Ovary (tissue), 9 donors: ENCODE data around the gene EIF4E. TPM values are rescaled to one million over a fixed set of nuclear protein-coding genes. Genes with fewer than 3 reads are reported as not detected.

ENCODE experiments used
- DNase-seq, 5 donors: peaks; one replicate each; pipeline ENCODE4 v3.0.0-alpha.2; 2019 to 2020
- H3K27ac ChIP-seq, 2 donors: fragments of 200-600 bp; one replicate each; pipeline versions ENCODE4 v1.5.1 to v1.8.0; 2019 to 2022
- H3K27me3 ChIP-seq: fragments of 200-600 bp; one replicate; pipeline ENCODE4 v1.8.0; 2022
- H3K36me3 ChIP-seq: fragments of 200-600 bp; sonication (generic); one replicate; pipeline ENCODE4 v1.5.1; 2019
- H3K4me1 ChIP-seq: one replicate; pipeline ENCODE4 v1.8.1; 2013; ENCODE audit warnings: mild to moderate bottlenecking, moderate library complexity; ENCODE audit not compliant: insufficient read depth
- H3K4me3 ChIP-seq: fragments of 200-600 bp; sonication (generic); one replicate; pipeline ENCODE4 v1.5.1; 2017
- H3K9me3 ChIP-seq, 2 donors: fragments of 200-600 bp in 1 of 2; sonication (generic) in 1 of 2; one replicate each; pipeline versions ENCODE4 v1.5.1 to v1.8.1; 2013 to 2019; ENCODE audit warnings: mild to moderate bottlenecking in 1 of 2, moderate library complexity in 1 of 2
- EP300 ChIP-seq: sonication (generic); formaldehyde crosslinking; IDR thresholded peaks from one replicate; pipeline ENCODE4 v1.6.1; 2017; ENCODE audit warnings: antibody characterized with exemption
- POLR2A ChIP-seq: fragments of 450-650 bp; IDR thresholded peaks from one replicate; pipeline ENCODE4 v1.6.1; 2017; ENCODE audit warnings: antibody characterized with exemption, mild to moderate bottlenecking, moderate library complexity
- WGBS, 3 donors: extraction: QIAGEN DNeasy Blood & Tissue Kit in 1 of 3; methylation state at CpG; one replicate each; pipeline versions ENCODE4 v1.1.5 to v1.1.7; 2013 to 2017; 5-methylcytosine and 5-hydroxymethylcytosine counted together
- intact Hi-C, 4 donors: fragments of 100-400 bp; cut with DNase I; formaldehyde crosslinking; loops; one replicate each; pipeline versions ENCODE4 v1.11.0 to v1.15.1; 2022 to 2023
- polyA plus RNA-seq, 2 donors: library from polyadenylated mRNA; stranded (reverse); fragments of 200-250 nt in 1 of 2; fragments of 350-450 nt in 1 of 2; fragmentation: Illumina TruSeq in 1 of 2; extraction: RNeasy Lipid Tissue Mini Kit (QIAGEN cat#74804) in 1 of 2; gene quantifications; one replicate each; pipeline ENCODE4 v1.2.3, GENCODE V29; 2013 to 2014
- total RNA-seq, 7 donors: library from RNA; depleted of rRNA in 2 of 7; stranded (reverse); fragments of >200 nt in 2 of 7; fragmentation: NEBNext Ultra II Directional in 3 of 7; extraction: Animal tissue kit (Norgen Biotek cat#: 25700) in 3 of 7; gene quantifications; one replicate each; pipeline versions ENCODE4 v1.1.0 to v1.2.4, GENCODE V29; 2016 to 2023
- TF ChIP-seq, protein P1 (sequence below), 3 donors: fragments of 450-650 bp in 2 of 3; fragments of 200-600 bp in 1 of 3; IDR thresholded peaks; one replicate each; pipeline versions ENCODE4 v1.5.1 to v1.8.0; 2016 to 2022; ENCODE audit warnings: antibody characterized with exemption in 3 of 3, mild to moderate bottlenecking in 1 of 3
- donor health status: DM: no; HTN: no; CAD: no; lungs with moderate emphysema.
- donor health status: DM: no; HTN: no; CAD: no.
- donor health status: Bipolar disorder and iron deficiency.
- donor health status: DM: yes; HTN: yes; CAD: no.
- donor health status: DM: no; HTN: no; CAD: no.
- donor health status: DM: yes; HTN: yes; CAD: no.

Gene EIF4E
- total and polyA plus RNA-seq, 9 donors = 26.7 to 74.4 (median 62.7) TPM

DNA sequence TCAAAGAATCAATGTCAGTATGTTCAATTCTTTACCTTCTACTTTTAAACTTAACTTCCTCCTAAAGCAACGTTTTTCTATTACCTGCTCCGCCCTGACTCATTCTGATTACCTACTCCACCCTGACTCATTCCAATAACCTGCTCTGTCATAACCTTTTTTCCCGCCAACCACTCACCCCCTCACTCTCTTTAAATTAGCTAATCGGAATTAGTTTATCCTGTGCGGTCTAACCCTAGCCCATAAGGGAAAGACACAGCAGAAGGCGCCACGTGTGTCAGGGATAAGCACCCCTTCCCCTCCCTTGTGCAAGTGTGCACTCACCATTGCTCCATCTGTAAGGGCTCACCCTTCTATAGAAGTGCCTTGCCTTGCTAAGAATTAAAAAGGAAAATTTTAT lies 64.4 kb downstream of the EIF4E start:
- TF ChIP-seq POLR2A (no peak), EP300 (no peak)
- TF ChIP-seq, protein P1, sequence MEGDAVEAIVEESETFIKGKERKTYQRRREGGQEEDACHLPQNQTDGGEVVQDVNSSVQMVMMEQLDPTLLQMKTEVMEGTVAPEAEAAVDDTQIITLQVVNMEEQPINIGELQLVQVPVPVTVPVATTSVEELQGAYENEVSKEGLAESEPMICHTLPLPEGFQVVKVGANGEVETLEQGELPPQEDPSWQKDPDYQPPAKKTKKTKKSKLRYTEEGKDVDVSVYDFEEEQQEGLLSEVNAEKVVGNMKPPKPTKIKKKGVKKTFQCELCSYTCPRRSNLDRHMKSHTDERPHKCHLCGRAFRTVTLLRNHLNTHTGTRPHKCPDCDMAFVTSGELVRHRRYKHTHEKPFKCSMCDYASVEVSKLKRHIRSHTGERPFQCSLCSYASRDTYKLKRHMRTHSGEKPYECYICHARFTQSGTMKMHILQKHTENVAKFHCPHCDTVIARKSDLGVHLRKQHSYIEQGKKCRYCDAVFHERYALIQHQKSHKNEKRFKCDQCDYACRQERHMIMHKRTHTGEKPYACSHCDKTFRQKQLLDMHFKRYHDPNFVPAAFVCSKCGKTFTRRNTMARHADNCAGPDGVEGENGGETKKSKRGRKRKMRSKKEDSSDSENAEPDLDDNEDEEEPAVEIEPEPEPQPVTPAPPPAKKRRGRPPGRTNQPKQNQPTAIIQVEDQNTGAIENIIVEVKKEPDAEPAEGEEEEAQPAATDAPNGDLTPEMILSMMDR (IDR thresholded peaks at IDR 0.05) = no peak
- Histone ChIP-seq H3K4me1 (no peaks in the 10 kb centered on the region), H3K36me3 (no peaks in the 10 kb centered on the region), H3K27ac (no peak overlapping the region), H3K27me3 (no peaks in the 10 kb centered on the region), H3K9me3 (no peaks in the 10 kb centered on the region), H3K4me3 (no peak overlapping the region)
- no peak for DNase-seq
- intact Hi-C loops = no loop called here
- WGBS, 3 donors = 85 to 89% (median 86%) methylated on average over 7 of the region's 7 CpGs

DNA sequence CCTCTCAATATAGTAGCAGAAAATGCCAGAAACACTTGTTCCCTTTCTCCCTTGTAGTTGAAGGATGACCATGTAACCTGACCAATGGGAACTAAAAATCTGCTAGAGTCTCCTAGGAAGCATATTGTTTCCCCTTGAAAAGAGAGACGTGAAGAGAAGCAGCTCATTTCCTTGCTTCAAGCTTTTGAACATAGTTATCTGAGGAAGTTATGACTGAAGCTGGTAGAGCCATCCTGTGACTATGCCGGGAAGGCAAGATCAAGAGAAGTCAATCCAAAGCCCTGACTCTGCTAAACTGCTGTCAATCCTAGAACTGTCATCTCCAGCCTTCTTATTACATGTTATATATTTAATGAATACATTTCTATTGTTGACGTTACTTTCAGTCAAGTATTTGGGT lies 66.6 kb downstream of the EIF4E start:
- WGBS, 3 donors = 78 to 93% (median 85%) methylated on average over 3 of the region's 3 CpGs
- TF ChIP-seq, protein P1 (IDR thresholded peaks at IDR 0.05) = no peak
- no peak for TF ChIP-seq POLR2A
- no peak for TF ChIP-seq EP300
- Histone ChIP-seq H3K36me3 (no peaks in the 10 kb centered on the region), H3K4me1 (no peaks in the 10 kb centered on the region), H3K4me3 (no peak overlapping the region), H3K9me3 (no peaks in the 10 kb centered on the region), H3K27ac (no peak overlapping the region), H3K27me3 (no peaks in the 10 kb centered on the region)
- intact Hi-C loops = no loop called here
- DNase-seq = no peak

DNA sequence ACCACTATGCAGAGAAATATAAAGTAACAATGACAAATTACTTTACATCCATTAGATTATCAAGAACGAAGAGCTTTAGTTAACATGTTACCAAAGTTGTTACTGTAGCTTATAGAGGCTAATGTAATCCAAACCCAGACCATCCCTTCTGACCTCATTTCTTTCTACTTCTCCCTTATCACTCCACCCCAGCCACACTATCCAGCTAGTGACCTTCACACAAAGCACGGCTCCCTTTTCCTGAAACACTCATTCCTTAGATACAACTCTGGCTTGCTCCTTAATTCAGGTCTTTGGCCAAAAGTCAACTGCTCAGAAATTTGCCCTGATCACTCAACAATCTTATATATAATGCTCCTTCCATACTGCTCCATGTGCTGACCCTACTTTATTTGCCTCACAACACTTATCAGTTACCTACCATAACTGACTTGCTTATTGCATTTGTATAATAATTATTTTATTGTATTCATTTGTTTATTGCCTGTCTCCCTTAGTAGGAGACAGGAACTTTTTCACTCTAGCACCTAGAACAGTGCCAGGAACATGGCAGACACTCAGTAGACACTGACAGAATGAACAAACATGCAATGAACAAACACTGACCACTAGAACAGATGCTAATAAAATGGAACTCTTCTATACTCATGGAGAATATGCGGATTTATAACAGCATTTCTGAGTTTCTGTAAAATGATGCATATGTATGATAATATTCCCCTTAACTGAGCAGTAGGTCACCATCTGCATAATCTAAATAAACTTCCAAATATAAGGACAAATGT lies 67.6 kb downstream of the EIF4E start:
- H3K27ac ChIP-seq = no peak overlapping the region
- H3K4me3 ChIP-seq = no peak overlapping the region
- H3K4me1 ChIP-seq = no peaks in the 10 kb centered on the region
- intact Hi-C loops = no loop called here
- no peaks in the 10 kb centered on the region for H3K9me3 ChIP-seq
- 43 to 45% (median 45%) methylated on average over 3 of the region's 3 CpGs for WGBS, 3 donors
- TF ChIP-seq EP300 (no peak), POLR2A (no peak)
- TF ChIP-seq, protein P1 (IDR thresholded peaks at IDR 0.05) = no peak
- H3K36me3 ChIP-seq = no peaks in the 10 kb centered on the region
- no peaks in the 10 kb centered on the region for H3K27me3 ChIP-seq
- DNase-seq = no peak

DNA sequence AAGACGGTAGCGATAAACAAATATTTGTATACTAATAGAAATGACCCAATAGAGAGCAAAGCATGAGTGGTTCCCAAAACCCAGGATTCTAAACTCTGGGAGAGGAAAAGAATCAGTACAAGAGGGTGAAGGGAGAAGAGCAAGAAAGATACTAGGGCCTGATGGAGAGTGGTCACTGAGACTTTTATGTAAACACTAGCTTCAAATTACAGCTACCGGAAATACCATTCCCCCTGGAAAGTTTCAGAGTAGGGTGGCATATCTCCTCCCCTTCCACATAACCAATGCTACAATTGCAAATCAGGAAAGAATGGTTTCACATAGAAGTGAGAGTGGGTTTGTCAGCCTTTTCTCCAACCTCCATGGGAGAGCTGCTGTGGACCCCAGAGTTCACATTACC lies 77.1 kb downstream of the EIF4E start:
- DNase-seq = no peak
- Histone ChIP-seq H3K27ac (no peak overlapping the region), H3K4me3 (no peak overlapping the region), H3K9me3 (no peaks in the 10 kb centered on the region), H3K27me3 (no peaks in the 10 kb centered on the region), H3K36me3 (no peaks in the 10 kb centered on the region), H3K4me1 (no peaks in the 10 kb centered on the region)
- TF ChIP-seq EP300 (no peak), POLR2A (no peak)
- TF ChIP-seq, protein P1 (IDR thresholded peaks at IDR 0.05) = no peak
- WGBS, 3 donors = 78 to 83% (median 80%) methylated on average over 3 of the region's 3 CpGs
- intact Hi-C loops = no loop called here
